Stimulated activated CD8-positive, alpha-beta memory T cell treated with anti-CD3 and anti-CD28 coated beads, Interleukin-12 subunit alpha, Interleukin-12 subunit beta, amount 100 ng/mL, for 4 hours (primary cell): Measurements from ENCODE around the gene LEMD3.
"Not testable (repeated sequence)": the region's sequence is repeated elsewhere in the genome, so short reads cannot be mapped to it uniquely, and the experiment has no call there.

Experiments used
- DNase-seq: peaks from one replicate; pipeline ENCODE4 v3.0.0-alpha.2; 2020; ENCODE audit warnings: low read depth

LEMD3 gene

GRCh38 chr12:65279369-65280112 is 110.2 kb downstream of the LEMD3 start:
- no peak for DNase-seq

- no peak for DNase-seq
Observed at GRCh38 chr12:65280306-65280705, 110.9 kb downstream of the LEMD3 start.

GRCh38 chr12:65282840-65283239 is 113.5 kb downstream of the LEMD3 start:
- DNase-seq, result no peak

GRCh38 chr12:65285532-65285931 is 116.1 kb downstream of the LEMD3 start:
- not testable (repeated sequence) for DNase-seq

- DNase-seq, result no peak
Observed at GRCh38 chr12:65287426-65287825, 118.0 kb downstream of the LEMD3 start.

GRCh38 chr12:65292241-65292640 is 122.9 kb downstream of the LEMD3 start:
- no peak for DNase-seq

- DNase-seq, result no peak
Observed at GRCh38 chr12:65293735-65294134, 124.4 kb downstream of the LEMD3 start.

- DNase-seq, result no peak
Observed at GRCh38 chr12:65294641-65295262, 125.4 kb downstream of the LEMD3 start.

- no peak for DNase-seq
Observed at GRCh38 chr12:65296508-65297265, 127.3 kb downstream of the LEMD3 start.
